H1 (cell line): Measurements from ENCODE around the gene OTOGL. TPM values are rescaled to one million over a fixed set of nuclear protein-coding genes. Genes with fewer than 3 reads are reported as not detected.

Experiments used
- CTCF ChIA-PET: fragments of 300-600 bp; sonication (Branson Sonifier 250); formaldehyde crosslinking; loops from one replicate; lab custom pipeline; 2021; ENCODE audit not compliant: partially characterized antibody; lab: Charles Lee
- POLR2A ChIA-PET: fragments of 300-600 bp; sonication (Branson Sonifier 250); formaldehyde crosslinking; loops from one replicate; lab custom pipeline; 2021; ENCODE audit warnings: inconsistent platforms; ENCODE audit not compliant: partially characterized antibody; lab: Charles Lee
- DNase-seq, 2 experiments: peaks; one replicate each; pipeline versions ENCODE4 v3.0.0 to v3.0.0-alpha.2; 2010 to 2022; ENCODE audit warnings: low spot score in 2 of 2, low read depth in 1 of 2, mixed read lengths in 1 of 2
- FAIRE-seq: peaks from 2 replicates; lab custom pipeline; 2011; peaks lifted over from hg19 to GRCh38; lab: Jason Lieb, UNC
- H2AFZ ChIP-seq: 2 replicates; pipeline ENCODE4 v1.8.1; 2012; ENCODE audit warnings: low read length, inconsistent platforms
- H2AK5ac ChIP-seq: 2 replicates; pipeline ENCODE4 v1.6.1; 2013; ENCODE audit warnings: low read depth, low read length
- H2BK120ac ChIP-seq: replicated peaks from 2 replicates; pipeline ENCODE3; 2013; ENCODE audit warnings: low read depth, low read length, inconsistent platforms
- H2BK12ac ChIP-seq: 2 replicates; pipeline ENCODE4 v1.6.1; 2013; ENCODE audit warnings: low read depth, low read length
- H2BK15ac ChIP-seq: 2 replicates; pipeline ENCODE4 v1.6.1; 2013; ENCODE audit warnings: low read length
- H2BK20ac ChIP-seq: 2 replicates; pipeline ENCODE4 v1.6.1; 2013; ENCODE audit warnings: low read length
- H2BK5ac ChIP-seq: 2 replicates; pipeline ENCODE4 v1.6.1; 2013; ENCODE audit warnings: low read depth, low read length
- H3K14ac ChIP-seq: 2 replicates; pipeline ENCODE4 v1.6.1; 2013; ENCODE audit warnings: inconsistent platforms; ENCODE audit not compliant: insufficient read length
- H3K18ac ChIP-seq: 2 replicates; pipeline ENCODE4 v1.6.1; 2013; ENCODE audit warnings: low read length; ENCODE audit errors: extremely low read depth
- H3K23ac ChIP-seq: 2 replicates; pipeline ENCODE4 v1.6.1; 2013; ENCODE audit warnings: inconsistent platforms; ENCODE audit not compliant: insufficient read length
- H3K23me2 ChIP-seq: 2 replicates; pipeline ENCODE4 v1.6.1; 2013; ENCODE audit warnings: low read depth, low read length
- H3K27ac ChIP-seq: 2 replicates; pipeline ENCODE4 v1.6.1; 2011; ENCODE audit warnings: low read depth, low read length, inconsistent platforms
- H3K27me3 ChIP-seq, 4 experiments: replicated peaks in 1 of 4; 1 replicate in 1 of 4; 2 replicates in 3 of 4; pipeline versions ENCODE4 v1.6.1 to v1.8.1; 2011 to 2013; ENCODE audit warnings: low read length in 3 of 4, mild to moderate bottlenecking in 3 of 4, inconsistent platforms in 2 of 4, mixed read lengths in 2 of 4, moderate library complexity in 1 of 4; ENCODE audit not compliant: control insufficient read depth in 3 of 4, insufficient read depth in 3 of 4; ENCODE audit errors: extremely low read depth in 1 of 4
- H3K36me3 ChIP-seq, 4 experiments: 2 replicates each; pipeline versions ENCODE4 v1.6.1 to v1.8.1; 2011 to 2013; ENCODE audit warnings: mild to moderate bottlenecking in 4 of 4, low read length in 3 of 4, moderate library complexity in 2 of 4, control low read depth in 1 of 4, inconsistent platforms in 1 of 4; ENCODE audit not compliant: insufficient read depth in 4 of 4, control insufficient read depth in 2 of 4
- H3K4ac ChIP-seq: replicated peaks from 2 replicates; pipeline ENCODE3; 2013; ENCODE audit warnings: low read length, low read depth, mixed read lengths, inconsistent platforms; ENCODE audit not compliant: insufficient read length
- H3K4me1 ChIP-seq, 4 experiments: replicated peaks in 1 of 4; 1 replicate in 1 of 4; 2 replicates in 3 of 4; pipeline versions ENCODE4 v1.6.1 to v1.8.1; 2011 to 2013; ENCODE audit warnings: low read length in 3 of 4, inconsistent platforms in 2 of 4, mixed read lengths in 1 of 4; ENCODE audit not compliant: insufficient read depth in 4 of 4, control insufficient read depth in 3 of 4
- H3K4me2 ChIP-seq, 2 experiments: 2 replicates each; pipeline versions ENCODE4 v1.6.1 to v1.8.1; 2011 to 2013; ENCODE audit warnings: low read depth in 2 of 2, low read length in 2 of 2, control low read depth in 1 of 2, inconsistent platforms in 1 of 2, mild to moderate bottlenecking in 1 of 2; ENCODE audit not compliant: insufficient read depth in 1 of 2
- H3K4me3 ChIP-seq, 4 experiments: fragments of 200-600, 300-600 bp in 1 of 4; sonication (generic), shearing (Covaris generic), sonication (Bioruptor Twin) in 1 of 4; 2 replicates each; pipeline versions ENCODE4 v1.5.1 to v1.8.1; 2011 to 2016; ENCODE audit warnings: low read length in 4 of 4, low read depth in 3 of 4, control low read depth in 2 of 4, inconsistent platforms in 2 of 4, mild to moderate bottlenecking in 2 of 4, mixed read lengths in 1 of 4, moderate library complexity in 1 of 4; ENCODE audit not compliant: insufficient read depth in 2 of 4; ENCODE audit errors: extremely low read depth in 1 of 4
- H3K56ac ChIP-seq: replicated peaks from 2 replicates; pipeline ENCODE3; 2013; ENCODE audit warnings: low read depth, mild to moderate bottlenecking, mixed read lengths, low read length, inconsistent platforms; ENCODE audit not compliant: insufficient read length
- H3K79me1 ChIP-seq: 2 replicates; pipeline ENCODE4 v1.6.1; 2013; ENCODE audit warnings: low read depth, low read length, control low read depth
- H3K79me2 ChIP-seq, 2 experiments: 2 replicates each; pipeline versions ENCODE4 v1.6.1 to v1.8.1; 2012 to 2013; ENCODE audit warnings: low read length in 2 of 2, mild to moderate bottlenecking in 2 of 2, inconsistent platforms in 1 of 2; ENCODE audit not compliant: insufficient read depth in 2 of 2, control insufficient read depth in 1 of 2
- H3K9ac ChIP-seq, 4 experiments: replicated peaks in 1 of 4; 1 replicate in 1 of 4; 2 replicates in 3 of 4; pipeline versions ENCODE4 v1.6.1 to v1.8.1; 2011 to 2013; ENCODE audit warnings: low read depth in 3 of 4, low read length in 3 of 4, control low read depth in 2 of 4, mild to moderate bottlenecking in 2 of 4, moderate library complexity in 2 of 4, inconsistent platforms in 1 of 4; ENCODE audit errors: extremely low read depth in 1 of 4
- H3K9me3 ChIP-seq, 2 experiments: 2 replicates each; pipeline versions ENCODE4 v1.6.1 to v1.8.1; 2012 to 2013; ENCODE audit warnings: mild to moderate bottlenecking in 2 of 2, moderate library complexity in 2 of 2, control low read depth in 1 of 2, inconsistent platforms in 1 of 2, low read depth in 1 of 2, low read length in 1 of 2, mixed read lengths in 1 of 2; ENCODE audit not compliant: insufficient read depth in 2 of 2
- H4K20me1 ChIP-seq, 2 experiments: replicated peaks in 1 of 2; 2 replicates each; pipeline versions ENCODE3 to v1.8.1; 2011 to 2013; ENCODE audit warnings: inconsistent platforms in 2 of 2, low read length in 2 of 2, mild to moderate bottlenecking in 1 of 2; ENCODE audit not compliant: insufficient read depth in 2 of 2, control insufficient read depth in 1 of 2
- H4K5ac ChIP-seq: 2 replicates; pipeline ENCODE4 v1.6.1; 2013; ENCODE audit warnings: low read length, low read depth, mixed read lengths, inconsistent platforms; ENCODE audit not compliant: insufficient read length
- H4K8ac ChIP-seq: 2 replicates; pipeline ENCODE4 v1.8.0; 2013; ENCODE audit warnings: mild to moderate bottlenecking, moderate library complexity, low read length, inconsistent platforms; ENCODE audit not compliant: insufficient read depth; ENCODE audit errors: extremely low read depth
- H4K91ac ChIP-seq: replicated peaks from 2 replicates; pipeline ENCODE3; 2013; ENCODE audit warnings: low read length, mixed read lengths, inconsistent platforms; ENCODE audit not compliant: insufficient read length
- CBX5 ChIP-seq: fragments of 300-800, 300-1000 bp; sonication (generic); IDR thresholded peaks from 2 replicates; pipeline ENCODE4 v1.7.1; 2016; ENCODE audit warnings: antibody characterized with exemption, low read length, low read depth
- CHD1 ChIP-seq: IDR thresholded peaks from 2 replicates; pipeline ENCODE4 v1.6.1; 2012; ENCODE audit warnings: low read depth, low read length, improper control_type of control experiment
- EZH2 ChIP-seq: fragments of 200-600 bp; sonication (generic); IDR thresholded peaks from 2 replicates; pipeline ENCODE4 v1.7.1; 2012; ENCODE audit warnings: low read depth, mild to moderate bottlenecking, moderate library complexity, low read length, inconsistent platforms; ENCODE audit not compliant: severe bottlenecking
- HDAC2 ChIP-seq, 2 experiments: fragments of 300-600 bp in 1 of 2; sonication (generic) in 1 of 2; IDR thresholded peaks; 2 replicates each; pipeline ENCODE4 v1.6.1; 2011 to 2012; ENCODE audit warnings: low read depth in 2 of 2, low read length in 2 of 2, mild to moderate bottlenecking in 2 of 2, moderate library complexity in 2 of 2, borderline replicate concordance in 1 of 2, inconsistent platforms in 1 of 2
- KDM1A ChIP-seq: fragments of 200-600, 300-600 bp; sonication (generic); IDR thresholded peaks from 2 replicates; pipeline ENCODE4 v1.7.1; 2016; ENCODE audit warnings: mild to moderate bottlenecking, low read length, borderline replicate concordance
- MAFK ChIP-seq: IDR thresholded peaks from 2 replicates; pipeline ENCODE4 v1.6.1; 2012; ENCODE audit warnings: low read depth, mild to moderate bottlenecking, improper control_type of control experiment, low read length
- RXRA ChIP-seq: IDR thresholded peaks from 2 replicates; pipeline ENCODE4 v1.6.1; 2011; ENCODE audit warnings: low read depth, mild to moderate bottlenecking, low read length, moderate library complexity; ENCODE audit not compliant: insufficient read depth
- SP1 ChIP-seq: IDR thresholded peaks from 2 replicates; pipeline ENCODE4 v1.6.1; 2011; ENCODE audit warnings: low read depth, low read length
- SP2 ChIP-seq: IDR thresholded peaks from 2 replicates; pipeline ENCODE4 v1.6.1; 2012; ENCODE audit warnings: mild to moderate bottlenecking, low read length, inconsistent platforms
- TAF7 ChIP-seq: optimal IDR thresholded peaks from 2 replicates; pipeline ENCODE3; 2011; ENCODE audit warnings: low read depth, mild to moderate bottlenecking, inconsistent platforms, low read length, moderate library complexity, borderline replicate concordance
- ZNF274 ChIP-seq: IDR thresholded peaks from 2 replicates; pipeline ENCODE4 v1.7.0; 2012; ENCODE audit warnings: low read length, borderline replicate concordance; ENCODE audit errors: extremely low read depth
- WGBS, 2 experiments: shearing (Covaris generic) in 1 of 2; methylation state at CpG; one replicate each; pipeline versions ENCODE4 v1.1.6 to v1.1.7; 2013 to 2015; ENCODE audit warnings: low lambda C conversion rate in 2 of 2, mixed read lengths in 2 of 2, inconsistent platforms in 1 of 2, low coverage in 1 of 2, missing lambda C conversion rate in 1 of 2; ENCODE audit not compliant: insufficient replicate concordance in 2 of 2, insufficient coverage in 1 of 2, insufficient read length in 1 of 2; ENCODE audit errors: extremely low coverage in 1 of 2, missing lambda C conversion rate in 1 of 2; 5-methylcytosine and 5-hydroxymethylcytosine counted together
- polyA plus RNA-seq, 7 experiments: library from polyadenylated mRNA; depleted of rRNA in 3 of 7; stranded (reverse) in 5 of 7; unstranded in 2 of 7; fragments of >200 nt in 5 of 7; fragments of 200-250 nt in 2 of 7; gene quantifications; 1 replicate in 5 of 7; 2 replicates in 1 of 7; 4 replicates in 1 of 7; pipeline versions ENCODE4 v1.2.1 to v1.2.3, GENCODE V29; 2011 to 2013; ENCODE audit warnings: missing spikeins in 2 of 7, mixed read lengths in 2 of 7
- total RNA-seq: library from RNA; stranded (reverse); fragmentation: NEBNext Ultra II Directional; extraction: Animal tissue kit (Norgen Biotek cat#: 25700); gene quantifications from 2 replicates; pipeline ENCODE4 v1.2.1, GENCODE V29; 2021

Gene OTOGL
- total and polyA plus RNA-seq, 2 of the 8 experiments (the other 6 are each of a cell fraction or from before 2014, with no cell fraction given) = 0.12 to 0.17 TPM

GRCh38 chr12:80293347-80293746 is 194.0 kb downstream of the OTOGL start:
- H3K27ac ChIP-seq = no peak overlapping the region
- no peak overlapping the region for H3K56ac ChIP-seq
- no peak overlapping the region for H2BK20ac ChIP-seq
- CTCF ChIA-PET = interaction anchor here (0.8 to 1.7 kb wide), 2 partner anchors 10 to 120 kb away, joined by 3 to 4 read pairs; no protein-coding TSS in a partner anchor
- POLR2A ChIA-PET = no interaction called here
- H2BK12ac ChIP-seq = no peak overlapping the region
- H3K79me2 ChIP-seq = no peaks in the 10 kb centered on the region
- H3K18ac ChIP-seq = no peak overlapping the region
- no peak overlapping the region for H3K4me2 ChIP-seq
- no peak overlapping the region for H3K4ac ChIP-seq
- H3K4me3 ChIP-seq = no peak overlapping the region
- H3K23ac ChIP-seq = no peak overlapping the region
- no peak overlapping the region for H4K91ac ChIP-seq
- H3K79me1 ChIP-seq = no peaks in the 10 kb centered on the region
- H3K23me2 ChIP-seq = no peaks in the 10 kb centered on the region
- H2AK5ac ChIP-seq = no peak overlapping the region
- H4K8ac ChIP-seq = no peak overlapping the region
- H3K4me1 ChIP-seq = no peaks in the 10 kb centered on the region
- H4K5ac ChIP-seq = no peak overlapping the region
- 78% methylated on average over 1 of the region's 1 CpG; no CpG with 5 or more reads in 1 of the 2 experiments for WGBS, 2 experiments
- DNase-seq = no peak
- H3K14ac ChIP-seq = no peak overlapping the region
- no peaks in the 10 kb centered on the region for H3K9me3 ChIP-seq
- no peak for TF ChIP-seq RXRA
- no peak for TF ChIP-seq KDM1A
- no peak for TF ChIP-seq HDAC2 (IDR thresholded peaks at IDR 0.05; ENCODE audit: borderline replicate concordance in 1 of 2, low read depth in 2 of 2, low read length in 2 of 2)
- no peak for TF ChIP-seq EZH2
- TF ChIP-seq ZNF274 = no peak
- TF ChIP-seq SP2 = no peak
- no peak for TF ChIP-seq TAF7
- no peak for TF ChIP-seq SP1
- no peak for TF ChIP-seq CHD1
- no peak for TF ChIP-seq MAFK
- no peak for TF ChIP-seq CBX5
- TF ChIP-seq, all 59 proteins: peak for 0
- no peak for FAIRE-seq
- Histone ChIP-seq H2AFZ (no peak overlapping the region), H2BK5ac (no peak overlapping the region), H2BK120ac (no peak overlapping the region), H3K9ac (no peak overlapping the region), H4K20me1 (no peaks in the 10 kb centered on the region), H3K36me3 (no peaks in the 10 kb centered on the region), H2BK15ac (no peak overlapping the region), H3K27me3 (no peaks in the 10 kb centered on the region)
